ENCODE results near the gene CENPU.
A peak's percentile ranks its signal among the peaks of the same experiment; 100 is the strongest.

CENPU gene

DNA sequence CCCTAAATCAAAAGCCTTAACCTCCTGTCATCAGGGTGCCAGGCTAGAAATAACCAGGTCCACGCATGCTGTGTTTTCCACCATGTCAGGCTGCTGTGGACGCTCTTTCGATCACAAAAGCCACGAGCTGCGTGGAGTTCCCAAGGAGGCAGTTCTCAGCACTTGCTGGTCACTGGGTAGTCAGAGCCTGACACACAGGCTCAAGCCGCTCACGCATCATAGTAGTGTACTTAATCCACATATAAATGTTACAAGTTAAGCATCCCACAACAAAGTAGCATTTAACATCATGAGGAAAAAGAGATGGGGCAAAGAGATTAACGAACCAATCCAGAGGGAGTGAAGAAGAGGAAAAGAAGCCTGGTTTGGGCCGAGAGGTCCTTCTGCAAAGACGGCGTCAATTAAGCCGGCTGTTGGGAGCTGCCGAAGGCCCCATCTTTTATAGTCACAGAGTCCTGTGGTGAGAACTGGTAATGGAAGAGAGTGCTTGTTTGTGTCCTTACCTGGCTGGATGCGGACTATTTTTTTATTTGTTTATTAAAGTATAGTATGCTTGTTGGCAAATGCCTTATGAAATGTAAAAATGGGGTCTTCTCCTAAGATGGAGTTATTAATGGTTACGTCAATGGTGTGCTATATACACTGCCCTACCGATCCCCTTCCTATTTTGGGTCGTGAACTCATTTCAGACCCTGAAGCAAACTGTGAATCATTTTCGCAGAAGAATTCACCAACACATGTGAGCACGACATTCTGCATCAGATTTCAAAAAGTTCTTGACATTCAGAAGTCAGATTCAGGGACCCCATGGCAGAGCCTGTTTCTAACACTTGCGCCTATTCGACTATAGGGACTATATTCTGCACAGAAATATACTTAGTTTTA is 83.7 kb downstream of the CENPU start:
- H3K9me3 Mint-ChIP-seq: no peaks in the 10 kb centered on the region

DNA sequence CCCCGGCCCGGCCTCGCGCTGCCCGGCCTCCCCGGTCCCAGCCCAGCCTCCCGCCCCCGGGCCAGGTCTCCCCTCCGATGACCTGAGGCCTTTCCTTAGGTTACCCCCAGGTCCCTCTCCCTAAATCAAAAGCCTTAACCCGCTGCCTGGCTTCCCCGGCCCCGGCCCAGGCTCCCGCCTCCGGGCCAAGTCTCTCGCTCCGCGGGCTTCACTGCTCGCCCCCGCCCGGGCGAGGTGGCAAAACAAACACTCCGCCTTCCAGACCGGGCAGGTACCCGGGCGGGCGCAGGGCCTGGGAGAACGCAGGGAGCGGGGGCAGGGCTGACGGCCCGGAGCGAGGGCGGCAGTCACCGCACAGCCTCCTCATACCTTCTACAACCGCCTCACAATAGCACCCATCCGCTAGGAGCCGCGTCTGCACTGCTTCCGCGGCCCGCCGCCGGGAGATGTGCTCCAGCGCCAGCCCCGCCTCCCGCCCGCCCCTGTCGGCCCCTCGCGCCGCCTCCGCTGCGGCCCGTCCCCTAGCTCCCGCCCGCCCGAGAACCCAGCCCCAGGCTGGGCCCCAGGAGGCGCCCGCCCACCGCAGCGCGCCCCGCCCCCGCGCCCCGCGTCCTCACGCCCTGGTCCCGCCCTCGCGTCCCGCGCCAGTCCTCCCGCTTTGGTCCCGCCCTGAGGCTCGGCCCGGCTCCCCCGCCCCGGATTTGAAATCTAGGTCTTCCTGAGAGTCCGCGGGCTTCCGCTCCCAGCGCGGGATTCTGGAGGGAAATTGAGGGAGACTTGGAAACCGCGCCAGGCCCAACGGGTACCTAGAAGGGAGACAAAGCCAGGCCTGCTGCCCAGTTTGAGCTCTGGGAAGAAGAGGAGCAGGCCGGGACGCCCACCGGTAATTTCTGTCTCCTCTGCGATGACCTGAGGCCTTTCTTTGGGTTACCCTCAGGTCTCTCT is 84.6 kb downstream of the CENPU start, which contains the start of the genes CASP3 and PRIMPOL:
CASP3 (minus strand) TSS at position 422 of the 945 bp plus-strand sequence. CDS start 10,994 bp downstream, outside the sequence.
PRIMPOL (plus strand) TSS at position 713 of the 945 bp plus-strand sequence. CDS start 7,403 bp downstream, outside the sequence.
- peak within 1 kb of the TSS; percentile 96 for H3K27ac Mint-ChIP-seq
- H3K36me3 Mint-ChIP-seq (ENCODE audit: low read depth): peaks cover 46% of the 10 kb centered on the region
- peak within 1 kb of the TSS; percentile 93 for H3K4me3 Mint-ChIP-seq
- no peaks in the 10 kb centered on the region for H3K9me3 Mint-ChIP-seq
- H3K27me3 Mint-ChIP-seq: no peaks in the 10 kb centered on the region
- H3K4me1 Mint-ChIP-seq (ENCODE audit: low read depth): peaks cover 53% of the 10 kb centered on the region

More for the DNA sequence above, 83.7 kb downstream of the CENPU start:
- Mint-ChIP-seq H3K4me1 (ENCODE audit: low read depth) (peaks cover 45% of the 10 kb centered on the region), H3K27ac (peak overlapping the region; percentile 93), H3K36me3 (ENCODE audit: low read depth) (peaks cover 41% of the 10 kb centered on the region), H3K27me3 (no peaks in the 10 kb centered on the region), H3K4me3 (peak overlapping the region; percentile 91)

DNA sequence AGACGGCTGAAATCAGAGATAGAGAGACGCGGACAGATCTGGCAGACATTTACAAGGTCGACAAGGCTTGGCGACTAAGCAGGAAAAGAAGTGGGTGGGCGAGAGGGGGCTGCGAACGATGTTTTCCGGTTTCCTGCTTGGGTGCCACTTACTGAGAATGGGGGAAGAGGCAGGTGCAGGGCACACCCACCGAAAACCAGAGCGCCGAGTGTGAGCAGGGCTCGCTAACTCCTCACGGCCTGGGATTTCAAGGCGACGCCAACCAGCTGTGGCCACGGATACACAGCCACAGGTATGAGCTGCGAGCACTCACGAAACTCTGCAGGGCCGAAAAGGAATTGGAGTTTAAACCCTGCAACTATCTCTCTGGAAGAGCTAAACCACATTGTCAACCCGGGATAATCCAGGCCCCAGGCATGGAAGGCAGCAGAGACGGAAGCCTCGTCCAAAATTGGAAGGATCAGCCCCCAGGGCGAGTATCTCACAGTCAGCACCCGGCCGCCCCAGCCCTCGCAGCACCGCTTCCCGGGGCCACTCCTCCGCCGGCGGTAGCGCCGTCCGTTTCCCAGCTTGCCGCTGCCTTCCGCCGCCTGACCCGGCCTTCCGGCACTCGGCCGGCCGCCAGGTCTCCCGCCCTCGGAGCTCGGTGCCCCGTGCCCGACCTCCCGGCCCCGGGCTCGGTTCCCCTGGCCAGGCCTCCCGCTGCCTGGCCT is 85.4 kb downstream of the CENPU start:
- Mint-ChIP-seq H3K4me3 (peak overlapping the region; percentile 93), H3K27ac (peak overlapping the region; percentile 96), H3K36me3 (ENCODE audit: low read depth) (peaks cover 49% of the 10 kb centered on the region), H3K9me3 (no peaks in the 10 kb centered on the region), H3K4me1 (ENCODE audit: low read depth) (peaks cover 60% of the 10 kb centered on the region), H3K27me3 (no peaks in the 10 kb centered on the region)

DNA sequence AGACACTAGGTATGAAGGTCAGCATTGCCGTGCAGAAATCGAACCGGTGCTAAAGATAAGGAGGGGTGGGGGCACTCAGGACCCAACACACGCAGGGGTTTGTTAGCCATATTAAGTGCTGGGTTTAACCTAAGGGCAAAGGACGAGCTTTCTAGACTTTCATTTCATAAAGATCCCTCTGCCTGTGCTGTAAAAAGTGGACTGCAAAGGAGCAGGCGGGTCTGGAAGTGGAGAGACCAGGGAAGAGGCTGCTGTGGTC is 85.9 kb downstream of the CENPU start:
- peaks cover 51% of the 10 kb centered on the region for H3K36me3 Mint-ChIP-seq (ENCODE audit: low read depth)
- H3K27me3 Mint-ChIP-seq: no peaks in the 10 kb centered on the region
- no peaks in the 10 kb centered on the region for H3K9me3 Mint-ChIP-seq
- peak overlapping the region; percentile 96 for H3K27ac Mint-ChIP-seq
- H3K4me1 Mint-ChIP-seq (ENCODE audit: low read depth): peaks cover 60% of the 10 kb centered on the region
- H3K4me3 Mint-ChIP-seq: peak overlapping the region; percentile 93

DNA sequence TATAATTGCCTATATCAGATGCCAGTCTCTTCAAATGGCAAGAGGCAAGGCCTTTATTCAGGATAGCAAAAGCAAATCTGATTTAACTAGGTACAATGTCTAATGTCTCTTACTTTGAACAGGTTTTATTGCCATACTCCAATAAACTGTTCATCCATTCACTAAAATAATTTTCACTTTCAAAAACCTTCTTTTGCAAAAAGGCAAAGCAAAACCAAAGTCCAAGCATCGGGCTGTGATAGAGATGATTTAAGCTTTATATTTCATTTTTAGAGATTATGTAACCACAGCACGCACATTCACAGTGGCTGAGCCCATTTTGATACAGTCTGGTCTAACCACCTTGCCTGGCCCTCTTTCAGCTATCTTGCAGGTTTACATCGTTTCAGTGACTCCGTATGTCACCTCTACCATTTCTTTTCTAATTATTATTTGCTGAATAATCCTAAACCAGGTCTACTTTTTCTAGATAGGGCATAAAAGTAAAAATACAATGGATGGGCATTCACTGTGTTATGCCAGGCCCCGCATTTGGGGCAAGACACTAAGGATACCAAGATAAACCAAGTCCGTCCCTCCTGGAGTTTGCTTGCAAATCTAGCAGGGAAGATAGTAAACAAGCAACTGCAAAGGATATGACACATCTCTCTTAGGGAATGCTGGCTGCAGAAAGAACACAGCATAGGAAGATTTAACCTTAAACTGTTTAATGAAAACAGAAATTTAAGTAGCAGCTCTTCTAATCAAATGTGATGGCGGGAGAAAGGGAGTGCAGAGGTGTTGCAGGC is 86.4 kb downstream of the CENPU start:
- Mint-ChIP-seq H3K36me3 (ENCODE audit: low read depth) (peaks cover 56% of the 10 kb centered on the region), H3K4me1 (ENCODE audit: low read depth) (peaks cover 62% of the 10 kb centered on the region)

DNA sequence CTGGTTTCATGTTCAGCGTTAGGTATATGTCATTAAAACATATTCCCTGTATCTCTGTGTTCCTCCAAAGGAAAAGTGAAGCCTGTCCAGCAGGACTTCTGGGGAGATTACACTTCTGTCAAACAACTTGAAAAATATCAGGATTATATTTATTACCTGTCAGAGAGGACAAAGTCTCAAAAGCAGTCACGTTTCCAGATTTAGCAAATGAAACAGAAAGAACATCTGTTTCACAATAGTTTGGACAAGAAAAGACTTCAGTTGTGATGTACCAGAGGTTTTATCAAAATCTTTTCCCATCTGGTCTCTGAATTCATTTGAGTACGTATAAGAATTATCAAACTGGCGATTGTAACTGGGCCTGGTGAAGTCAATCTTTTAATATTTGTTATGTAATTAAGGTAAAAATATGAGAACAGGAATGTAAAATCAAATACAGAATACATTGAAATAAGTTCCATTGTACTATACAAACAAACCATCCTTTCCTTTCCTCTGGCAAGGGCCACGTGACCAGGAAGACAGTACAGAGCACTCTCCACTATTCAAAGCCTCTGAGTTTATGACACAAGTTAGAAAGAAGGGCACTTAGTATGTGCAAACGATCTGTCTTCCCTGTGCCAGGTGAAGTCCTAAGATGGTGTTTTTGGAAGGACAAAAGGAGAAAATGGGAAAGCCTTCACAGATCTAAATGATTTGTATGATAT is 87.8 kb downstream of the CENPU start:
- H3K9me3 Mint-ChIP-seq: no peaks in the 10 kb centered on the region
- H3K4me3 Mint-ChIP-seq: peak overlapping the region; percentile 93
- peaks cover 70% of the 10 kb centered on the region for H3K4me1 Mint-ChIP-seq (ENCODE audit: low read depth)
- peaks cover 69% of the 10 kb centered on the region for H3K36me3 Mint-ChIP-seq (ENCODE audit: low read depth)
- no peaks in the 10 kb centered on the region for H3K27me3 Mint-ChIP-seq
- peak overlapping the region; percentile 32 for H3K27ac Mint-ChIP-seq

More for the DNA sequence above, 86.4 kb downstream of the CENPU start:
- no peaks in the 10 kb centered on the region for H3K9me3 Mint-ChIP-seq
- H3K4me3 Mint-ChIP-seq: peak overlapping the region; percentile 93
- H3K27me3 Mint-ChIP-seq: no peaks in the 10 kb centered on the region
- peak overlapping the region; percentile 96 for H3K27ac Mint-ChIP-seq

DNA sequence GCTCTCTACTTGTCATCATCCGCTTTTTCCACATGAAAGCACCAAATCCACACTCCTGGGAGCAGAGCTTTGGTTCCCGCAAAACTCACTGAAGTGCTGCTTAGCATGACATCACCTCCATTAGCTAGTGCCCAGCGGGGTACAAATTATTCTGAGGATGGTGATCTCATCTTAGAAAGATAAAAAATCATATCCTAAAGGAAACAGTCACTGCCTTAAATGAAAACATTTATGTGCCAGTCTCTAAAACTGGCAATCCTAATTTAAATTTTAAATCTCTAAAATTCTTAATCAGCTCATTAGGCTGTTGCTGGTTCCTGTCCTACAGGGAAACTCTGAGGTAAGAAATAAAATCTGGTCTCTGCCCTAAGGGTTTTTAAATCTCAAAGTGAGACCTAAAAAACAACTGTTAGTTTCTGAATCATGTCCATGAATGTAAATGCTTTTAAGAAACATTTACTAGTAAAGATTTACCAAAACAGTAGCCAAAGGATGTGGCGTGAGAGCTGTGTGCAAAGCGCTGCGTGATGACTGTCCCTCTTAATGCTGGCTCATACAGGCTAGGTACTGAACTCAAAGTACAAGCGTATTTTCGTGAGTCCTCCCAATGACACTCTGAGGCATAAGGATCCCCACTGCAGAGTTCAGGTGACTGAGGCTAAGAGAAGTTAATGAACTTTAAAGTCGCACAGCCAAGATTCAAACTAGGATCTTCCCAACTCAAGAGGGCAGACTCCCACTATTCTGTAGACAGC is 89.2 kb downstream of the CENPU start:
- no peaks in the 10 kb centered on the region for H3K9me3 Mint-ChIP-seq
- peaks cover 73% of the 10 kb centered on the region for H3K36me3 Mint-ChIP-seq (ENCODE audit: low read depth)
- H3K4me1 Mint-ChIP-seq (ENCODE audit: low read depth): peaks cover 73% of the 10 kb centered on the region
- H3K27me3 Mint-ChIP-seq: no peaks in the 10 kb centered on the region
- H3K4me3 Mint-ChIP-seq: peak overlapping the region; percentile 19
- H3K27ac Mint-ChIP-seq: no peak overlapping the region

Data from stimulated activated naive CD8-positive, alpha-beta T cell treated with anti-CD3 and anti-CD28 coated beads, Interleukin-15, Interleukin-2, amounts not matched to agents 100 ng/mL and 50 ng/mL, for 24 hours (primary cell).